ENCODE measurements around the gene PIK3C3. TPM values are rescaled to one million over a fixed set of nuclear protein-coding genes. Genes with fewer than 3 reads are reported as not detected.

The PIK3C3 gene
- total RNA-seq, 1 experiment from 2014 or later: 23.9 TPM

DNA sequence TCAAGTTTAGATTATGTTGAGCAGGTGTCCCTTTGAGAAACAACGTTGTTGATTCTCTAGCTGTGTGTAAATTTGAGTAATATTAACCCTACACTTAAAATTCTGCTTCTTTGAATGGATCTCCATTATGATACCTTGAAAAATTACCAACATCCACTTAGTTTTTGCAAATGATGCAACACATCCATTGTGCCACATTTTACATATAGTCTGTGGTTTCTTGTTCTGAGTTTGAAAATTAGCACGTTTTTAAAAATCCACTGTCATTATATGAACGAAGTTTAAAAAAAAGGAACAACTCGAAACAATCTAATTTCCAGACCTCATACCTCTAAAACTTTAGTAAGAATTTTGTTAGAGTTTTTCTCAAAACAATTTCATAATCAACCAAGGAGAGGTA, 37.7 kb downstream of the PIK3C3 start:
- ChIA-PET POLR2A (no interaction called here), CTCF (no interaction called here)
- Histone ChIP-seq H3K27me3 (ENCODE audit: control insufficient read depth, insufficient read depth, low read length) (no peaks in the 10 kb centered on the region), H3K9me3 (ENCODE audit: control insufficient read depth, insufficient read depth, low read depth, low read length) (no peaks in the 10 kb centered on the region), H3K4me1 (ENCODE audit: control insufficient read depth, insufficient read depth, low read length) (no peaks in the 10 kb centered on the region), H3K36me3 (ENCODE audit: control insufficient read depth, insufficient read depth, low read length) (peaks cover 2% of the 10 kb centered on the region; the same call in 1 of the 2 replicates), H3K27ac (ENCODE audit: low read length) (no peak overlapping the region), H3K4me3 (ENCODE audit: low read depth in 2 of 2, low read length in 2 of 2) (no peak overlapping the region)
- in situ Hi-C loops (cut with HindIII; ENCODE audit: low pct_unique_long_range_greater_than_20kb, low sequenced_read_pairs): no loop called here
- TF ChIP-seq, protein P1, sequence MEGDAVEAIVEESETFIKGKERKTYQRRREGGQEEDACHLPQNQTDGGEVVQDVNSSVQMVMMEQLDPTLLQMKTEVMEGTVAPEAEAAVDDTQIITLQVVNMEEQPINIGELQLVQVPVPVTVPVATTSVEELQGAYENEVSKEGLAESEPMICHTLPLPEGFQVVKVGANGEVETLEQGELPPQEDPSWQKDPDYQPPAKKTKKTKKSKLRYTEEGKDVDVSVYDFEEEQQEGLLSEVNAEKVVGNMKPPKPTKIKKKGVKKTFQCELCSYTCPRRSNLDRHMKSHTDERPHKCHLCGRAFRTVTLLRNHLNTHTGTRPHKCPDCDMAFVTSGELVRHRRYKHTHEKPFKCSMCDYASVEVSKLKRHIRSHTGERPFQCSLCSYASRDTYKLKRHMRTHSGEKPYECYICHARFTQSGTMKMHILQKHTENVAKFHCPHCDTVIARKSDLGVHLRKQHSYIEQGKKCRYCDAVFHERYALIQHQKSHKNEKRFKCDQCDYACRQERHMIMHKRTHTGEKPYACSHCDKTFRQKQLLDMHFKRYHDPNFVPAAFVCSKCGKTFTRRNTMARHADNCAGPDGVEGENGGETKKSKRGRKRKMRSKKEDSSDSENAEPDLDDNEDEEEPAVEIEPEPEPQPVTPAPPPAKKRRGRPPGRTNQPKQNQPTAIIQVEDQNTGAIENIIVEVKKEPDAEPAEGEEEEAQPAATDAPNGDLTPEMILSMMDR (IDR thresholded peaks at IDR 0.05): no peak
- TF ChIP-seq TCF7L2 (IDR thresholded peaks at IDR 0.05; ENCODE audit: low read depth, low read length): no peak
- TF ChIP-seq SIN3A (IDR thresholded peaks at IDR 0.05; ENCODE audit: borderline replicate concordance, insufficient read depth, low read depth, low read length): no peak
- no peak for TF ChIP-seq POLR2AphosphoS5 (IDR thresholded peaks at IDR 0.05; ENCODE audit: low read depth, low read length)
- TF ChIP-seq, protein P2, sequence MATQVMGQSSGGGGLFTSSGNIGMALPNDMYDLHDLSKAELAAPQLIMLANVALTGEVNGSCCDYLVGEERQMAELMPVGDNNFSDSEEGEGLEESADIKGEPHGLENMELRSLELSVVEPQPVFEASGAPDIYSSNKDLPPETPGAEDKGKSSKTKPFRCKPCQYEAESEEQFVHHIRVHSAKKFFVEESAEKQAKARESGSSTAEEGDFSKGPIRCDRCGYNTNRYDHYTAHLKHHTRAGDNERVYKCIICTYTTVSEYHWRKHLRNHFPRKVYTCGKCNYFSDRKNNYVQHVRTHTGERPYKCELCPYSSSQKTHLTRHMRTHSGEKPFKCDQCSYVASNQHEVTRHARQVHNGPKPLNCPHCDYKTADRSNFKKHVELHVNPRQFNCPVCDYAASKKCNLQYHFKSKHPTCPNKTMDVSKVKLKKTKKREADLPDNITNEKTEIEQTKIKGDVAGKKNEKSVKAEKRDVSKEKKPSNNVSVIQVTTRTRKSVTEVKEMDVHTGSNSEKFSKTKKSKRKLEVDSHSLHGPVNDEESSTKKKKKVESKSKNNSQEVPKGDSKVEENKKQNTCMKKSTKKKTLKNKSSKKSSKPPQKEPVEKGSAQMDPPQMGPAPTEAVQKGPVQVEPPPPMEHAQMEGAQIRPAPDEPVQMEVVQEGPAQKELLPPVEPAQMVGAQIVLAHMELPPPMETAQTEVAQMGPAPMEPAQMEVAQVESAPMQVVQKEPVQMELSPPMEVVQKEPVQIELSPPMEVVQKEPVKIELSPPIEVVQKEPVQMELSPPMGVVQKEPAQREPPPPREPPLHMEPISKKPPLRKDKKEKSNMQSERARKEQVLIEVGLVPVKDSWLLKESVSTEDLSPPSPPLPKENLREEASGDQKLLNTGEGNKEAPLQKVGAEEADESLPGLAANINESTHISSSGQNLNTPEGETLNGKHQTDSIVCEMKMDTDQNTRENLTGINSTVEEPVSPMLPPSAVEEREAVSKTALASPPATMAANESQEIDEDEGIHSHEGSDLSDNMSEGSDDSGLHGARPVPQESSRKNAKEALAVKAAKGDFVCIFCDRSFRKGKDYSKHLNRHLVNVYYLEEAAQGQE (IDR thresholded peaks at IDR 0.05; ENCODE audit: insufficient read depth in 1 of 2, low read depth in 2 of 2, low read length in 1 of 2): no peak
- intact Hi-C loops (cut with micrococcal nuclease; ENCODE audit: unreplicated experiment): no loop called here
- no peak for ATAC-seq
- no TSS peak for BruUV-seq (replicated peaks)
- no peak for DNase-seq (ENCODE audit: low read depth, low spot score)

DNA sequence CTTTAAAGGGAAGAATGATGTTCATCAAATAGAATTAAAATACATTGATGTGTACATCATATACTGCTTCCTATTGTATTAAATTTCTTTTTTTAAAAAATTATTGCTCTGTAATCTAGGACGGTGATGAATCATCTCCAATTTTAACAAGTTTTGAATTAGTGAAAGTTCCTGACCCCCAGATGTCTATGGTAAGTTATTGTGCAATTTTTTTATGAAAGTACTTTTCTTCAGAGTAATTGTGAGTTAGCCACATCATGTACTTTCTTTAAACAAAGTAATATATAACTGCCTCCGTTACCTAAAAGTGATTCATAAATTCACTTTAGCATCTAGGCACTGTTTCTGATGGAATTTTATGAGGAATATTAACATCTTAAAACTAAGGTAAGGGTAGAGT, 38.1 kb downstream of the PIK3C3 start:
- ChIA-PET CTCF (no interaction called here), POLR2A (no interaction called here)
- ATAC-seq: no peak
- no TSS peak for BruUV-seq (replicated peaks)
- H3K4me1 ChIP-seq (ENCODE audit: control insufficient read depth, insufficient read depth, low read length): no peaks in the 10 kb centered on the region
- no peak overlapping the region for H3K4me3 ChIP-seq (ENCODE audit: low read depth in 2 of 2, low read length in 2 of 2)
- H3K36me3 ChIP-seq (ENCODE audit: control insufficient read depth, insufficient read depth, low read length): peaks cover 2% of the 10 kb centered on the region; the same call in 1 of the 2 replicates
- in situ Hi-C loops (cut with HindIII; ENCODE audit: low pct_unique_long_range_greater_than_20kb, low sequenced_read_pairs): no loop called here
- H3K27me3 ChIP-seq (ENCODE audit: control insufficient read depth, insufficient read depth, low read length): no peaks in the 10 kb centered on the region
- no peak for DNase-seq (ENCODE audit: low read depth, low spot score)
- TF ChIP-seq, protein P1 (IDR thresholded peaks at IDR 0.05): no peak
- TF ChIP-seq POLR2AphosphoS5 (IDR thresholded peaks at IDR 0.05; ENCODE audit: low read depth, low read length): no peak
- no peak for TF ChIP-seq SIN3A (IDR thresholded peaks at IDR 0.05; ENCODE audit: borderline replicate concordance, insufficient read depth, low read depth, low read length)
- TF ChIP-seq, protein P2 (IDR thresholded peaks at IDR 0.05; ENCODE audit: insufficient read depth in 1 of 2, low read depth in 2 of 2, low read length in 1 of 2): no peak
- no peak for TF ChIP-seq TCF7L2 (IDR thresholded peaks at IDR 0.05; ENCODE audit: low read depth, low read length)
- no peaks in the 10 kb centered on the region for H3K9me3 ChIP-seq (ENCODE audit: control insufficient read depth, insufficient read depth, low read depth, low read length)
- H3K27ac ChIP-seq (ENCODE audit: low read length): no peak overlapping the region
- intact Hi-C loops (cut with micrococcal nuclease; ENCODE audit: unreplicated experiment): no loop called here

Data from Panc1 (cell line).